GM18505 (cell line): ENCODE measurements around the gene ABHD10.

ENCODE experiments used
- ATAC-seq: cut with Tn5 transposase; IDR thresholded peaks from one replicate; pipeline ENCODE4 v1.9.1; 2021; ENCODE audit not compliant: unreplicated experiment
- POLR2A ChIP-seq: IDR thresholded peaks from 4 replicates; pipeline ENCODE4 v1.6.1; 2011; ENCODE audit warnings: borderline replicate concordance; ENCODE audit not compliant: insufficient read depth, insufficient read length; ENCODE audit errors: extremely low read depth

The ABHD10 gene

GRCh38 chr3:111978583-111979433 lies at the start of gene ABHD10:
Gene ABHD10, plus strand, starts transcription at chr3:111979026. Its CDS starts 36 bp downstream, at chr3:111979062.
- ATAC-seq: peak; percentile 97
- peak; percentile 83 for TF ChIP-seq POLR2A

GRCh38 chr3:111929484-111929883 lies 49.3 kb upstream of the ABHD10 start:
- TF ChIP-seq POLR2A: no peak
- no peak for ATAC-seq

DNA sequence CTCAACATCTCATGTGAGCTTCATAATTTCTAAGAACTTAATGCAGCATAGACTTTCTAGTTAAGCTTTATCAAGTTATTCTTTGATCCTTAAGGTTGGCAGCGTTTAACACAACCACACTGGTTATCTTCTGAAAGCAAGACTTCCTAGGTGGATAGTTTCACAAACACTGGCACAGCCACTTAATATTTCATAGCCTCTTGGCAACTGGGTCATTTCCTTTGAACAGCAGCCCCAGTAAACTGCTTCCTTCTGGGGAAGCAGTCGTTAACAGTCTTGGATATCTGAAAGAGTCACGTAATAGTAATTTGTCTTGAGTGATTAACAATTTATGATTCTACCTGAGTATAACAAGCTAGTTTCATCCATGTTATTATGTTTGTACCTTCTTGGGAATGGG lies 45.9 kb upstream of the ABHD10 start:
- TF ChIP-seq POLR2A: no peak
- no peak for ATAC-seq

GRCh38 chr3:111936191-111936841 lies 42.5 kb upstream of the ABHD10 start:
- no peak for ATAC-seq
- TF ChIP-seq POLR2A: no peak

DNA sequence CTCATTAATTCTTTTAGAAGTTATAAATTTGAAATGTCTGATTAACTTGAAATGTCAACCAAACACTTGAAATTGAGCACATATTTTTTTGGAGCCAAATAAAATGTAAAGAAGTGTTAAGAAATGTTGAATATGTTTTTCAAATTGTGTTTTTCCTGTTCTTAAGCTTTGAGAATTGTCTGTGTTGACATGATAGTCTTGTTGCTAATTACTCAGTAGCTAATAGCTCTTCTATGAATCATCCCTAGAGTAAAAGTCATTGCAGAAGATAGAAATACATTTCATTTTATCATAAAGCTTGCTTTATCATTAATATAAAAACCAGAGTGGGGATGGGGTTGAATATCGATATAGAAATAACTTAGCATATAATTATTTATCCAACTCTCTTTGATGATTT lies 41.9 kb upstream of the ABHD10 start:
- no peak for ATAC-seq
- no peak for TF ChIP-seq POLR2A

DNA sequence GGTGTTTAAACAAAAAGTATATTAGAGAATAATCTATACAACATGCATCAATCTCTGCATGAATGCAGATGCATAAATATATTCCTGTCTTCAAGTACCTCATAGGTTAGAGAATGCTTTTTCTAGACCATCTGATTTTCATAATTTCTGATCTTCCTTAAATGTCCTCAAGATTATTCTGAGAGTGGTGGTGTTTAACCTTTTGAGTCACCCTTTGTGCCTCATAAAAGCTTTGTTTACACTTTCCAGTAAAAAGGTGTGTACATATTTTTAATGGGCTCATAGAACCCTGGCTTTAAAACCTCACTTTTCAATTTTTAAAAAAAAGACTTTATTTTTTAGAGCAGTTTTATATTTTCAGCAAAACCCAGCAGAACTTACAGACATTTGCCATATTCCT lies 41.0 kb upstream of the ABHD10 start:
- ATAC-seq: no peak
- no peak for TF ChIP-seq POLR2A

GRCh38 chr3:111939873-111940272 lies 39.0 kb upstream of the ABHD10 start:
- no peak for TF ChIP-seq POLR2A
- no peak for ATAC-seq

DNA sequence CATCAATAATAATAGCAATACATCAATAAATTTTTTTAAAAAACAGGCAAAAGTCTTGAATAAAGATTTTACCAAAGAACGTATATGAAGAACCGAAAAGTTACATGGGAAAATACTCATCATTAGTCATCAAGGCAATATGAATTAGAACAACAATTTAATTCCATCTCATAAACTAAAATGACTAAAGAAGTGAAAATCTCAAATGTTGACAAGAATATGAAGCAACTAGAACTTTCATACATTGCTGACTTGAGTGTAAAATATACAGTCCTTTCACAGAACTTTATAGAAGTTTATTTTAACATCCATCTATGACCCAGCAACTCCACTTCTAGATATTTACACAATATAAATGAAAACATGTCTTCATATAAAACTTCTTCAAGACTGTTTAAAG lies 35.3 kb upstream of the ABHD10 start:
- TF ChIP-seq POLR2A: no peak
- no peak for ATAC-seq

DNA sequence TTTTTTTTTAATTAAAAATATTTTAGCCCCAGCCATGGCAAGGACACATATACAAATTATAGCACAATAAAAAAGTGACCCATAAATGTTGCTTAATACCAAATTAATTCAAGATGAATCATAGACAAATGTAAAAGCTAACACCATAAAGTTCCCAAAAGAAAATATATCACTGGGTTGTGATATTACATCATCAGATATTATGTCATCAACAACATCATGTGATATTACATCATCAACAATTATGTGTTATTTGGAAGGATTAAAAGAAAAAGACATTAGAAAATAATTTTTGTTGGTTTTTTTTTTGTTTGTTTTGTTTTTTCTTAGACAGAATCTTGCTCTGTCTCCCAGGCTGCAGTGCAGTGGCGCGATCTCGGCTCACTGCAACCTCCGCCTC lies 34.5 kb upstream of the ABHD10 start:
- TF ChIP-seq POLR2A: no peak

DNA sequence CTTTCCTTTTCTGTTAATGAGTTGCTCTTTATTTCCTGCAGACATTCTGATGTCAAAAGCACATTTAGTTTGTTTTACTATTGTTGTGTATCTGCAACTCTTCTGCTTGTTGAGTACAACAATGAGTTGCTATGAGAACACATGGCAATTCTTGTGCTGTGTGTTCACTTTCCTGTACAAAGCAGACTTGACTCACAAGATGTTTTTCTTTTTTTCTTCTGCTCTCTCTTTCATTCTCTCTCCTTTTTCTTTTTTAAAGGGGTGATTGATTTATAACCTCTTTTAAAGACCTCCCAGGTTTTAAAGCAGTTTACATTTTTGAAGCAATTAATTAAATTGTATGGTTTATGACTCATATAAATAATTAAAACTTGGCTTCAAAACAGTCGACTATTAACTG lies 31.6 kb upstream of the ABHD10 start:
- no peak for TF ChIP-seq POLR2A
- no peak for ATAC-seq

More for the DNA sequence above, 34.5 kb upstream of the ABHD10 start:
- no peak for ATAC-seq

- TF ChIP-seq POLR2A: no peak
- ATAC-seq: no peak
Observed at GRCh38 chr3:111948786-111949185, 30.0 kb upstream of the ABHD10 start.

DNA sequence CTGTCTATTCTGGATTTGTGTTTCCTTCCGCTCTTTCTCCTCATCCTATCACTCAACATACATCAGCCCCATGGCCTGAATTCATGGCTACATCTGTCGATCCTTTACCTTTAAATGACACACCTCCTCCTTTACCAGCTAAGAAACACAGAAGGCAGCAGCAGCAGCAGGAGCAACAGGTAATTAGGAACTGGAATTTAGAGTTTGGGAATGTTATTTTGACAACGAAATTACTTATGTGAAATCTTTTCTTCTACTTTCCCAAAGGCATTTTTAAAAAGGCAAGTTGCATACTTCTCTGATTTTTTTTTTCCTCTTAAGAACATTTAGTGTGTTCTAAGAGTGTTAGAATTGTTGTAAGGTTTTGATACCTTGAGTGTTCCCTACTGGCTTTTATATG lies 29.1 kb upstream of the ABHD10 start:
- ATAC-seq: no peak
- no peak for TF ChIP-seq POLR2A

GRCh38 chr3:111951032-111951431 lies 27.8 kb upstream of the ABHD10 start:
- no peak for TF ChIP-seq POLR2A
- ATAC-seq: no peak

DNA sequence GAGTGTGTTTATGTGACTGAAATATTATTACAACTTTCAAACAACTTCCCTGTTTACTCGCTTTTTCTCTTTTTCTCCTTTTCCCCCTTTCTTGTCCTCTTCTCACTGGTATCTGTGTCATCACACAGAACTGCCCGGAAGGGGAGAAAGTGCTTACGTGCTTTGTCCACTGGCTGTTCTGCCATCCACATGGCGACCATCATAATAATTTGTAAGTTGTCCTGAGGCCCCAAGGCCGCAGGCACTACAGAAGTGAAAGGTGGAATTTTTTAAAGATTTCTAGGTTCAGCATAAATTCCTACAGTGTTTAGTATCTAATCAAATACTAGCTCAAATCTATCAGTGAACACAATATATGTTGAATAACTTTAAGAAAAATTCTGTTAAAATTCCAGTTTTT lies 26.7 kb upstream of the ABHD10 start:
- no peak for ATAC-seq
- no peak for TF ChIP-seq POLR2A
